Hematopoietic multipotent progenitor cell treated with erythropoietin and hydrocortisone succinate and interleukin-3 and kit ligand, for 8 days (in vitro differentiated cells): ENCODE measurements around the gene GAS5.
"Not testable (repeated sequence)": the region's sequence is repeated elsewhere in the genome, so short reads cannot be mapped to it uniquely, and the experiment has no call there.

Source experiments
- DNase-seq: peaks from one replicate; pipeline ENCODE4 v3.0.0-alpha.2; 2015

GAS5 gene

GRCh38 chr1:173867753-173868265 lies at the start of gene GAS5:
TSS of gene GAS5 (minus strand) at chr1:173867989.
- peak; percentile 99 for DNase-seq

GRCh38 chr1:173917149-173917548 lies 49.4 kb upstream of the GAS5 start, which contains the start of gene SERPINC1:
TSS of gene SERPINC1 (minus strand) at chr1:173917327. CDS start at chr1:173917259, 68 bp downstream.
- no peak for DNase-seq

DNA sequence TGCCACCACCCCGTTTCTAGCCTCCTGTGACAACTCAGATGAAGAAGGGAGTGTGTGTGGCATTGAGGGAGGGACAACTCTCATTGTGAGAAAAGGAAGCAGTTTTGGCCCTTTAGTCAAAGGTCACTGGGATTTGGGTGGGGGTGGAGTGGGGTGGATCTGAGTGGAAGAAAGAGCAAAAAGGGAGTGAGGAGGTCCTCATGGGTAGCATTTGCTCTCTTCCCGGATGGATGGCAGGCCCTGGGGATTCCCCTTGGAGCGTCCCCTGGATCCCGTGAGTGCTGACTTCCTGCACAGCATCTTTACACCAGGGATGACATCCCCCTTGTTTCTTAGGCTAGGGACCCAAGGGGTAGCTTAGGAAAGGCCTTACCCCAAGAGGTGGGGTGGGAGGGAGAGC lies 48.9 kb upstream of the GAS5 start:
- no peak for DNase-seq

DNA sequence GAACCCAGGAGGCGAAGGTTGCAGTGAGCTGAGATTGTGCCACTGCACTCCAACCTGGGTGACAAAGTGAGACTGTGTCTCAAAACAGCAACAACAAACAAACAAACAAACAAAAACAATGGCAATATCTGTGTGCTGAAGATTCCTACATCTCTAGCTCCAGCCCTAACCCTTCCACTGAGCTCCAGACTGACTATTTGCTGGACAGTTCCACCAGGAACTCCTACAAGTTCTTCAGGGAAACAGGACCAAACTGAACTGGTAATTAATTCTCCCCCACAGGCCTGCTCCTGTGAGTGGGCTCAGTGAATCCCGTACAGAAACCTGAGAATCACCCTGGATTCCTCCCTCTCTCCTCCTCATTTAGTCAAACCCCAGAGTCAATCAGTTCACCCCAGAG lies 47.8 kb upstream of the GAS5 start:
- no peak for DNase-seq

GRCh38 chr1:173914366-173914871 lies 46.6 kb upstream of the GAS5 start:
- peak; percentile 70 for DNase-seq

DNA sequence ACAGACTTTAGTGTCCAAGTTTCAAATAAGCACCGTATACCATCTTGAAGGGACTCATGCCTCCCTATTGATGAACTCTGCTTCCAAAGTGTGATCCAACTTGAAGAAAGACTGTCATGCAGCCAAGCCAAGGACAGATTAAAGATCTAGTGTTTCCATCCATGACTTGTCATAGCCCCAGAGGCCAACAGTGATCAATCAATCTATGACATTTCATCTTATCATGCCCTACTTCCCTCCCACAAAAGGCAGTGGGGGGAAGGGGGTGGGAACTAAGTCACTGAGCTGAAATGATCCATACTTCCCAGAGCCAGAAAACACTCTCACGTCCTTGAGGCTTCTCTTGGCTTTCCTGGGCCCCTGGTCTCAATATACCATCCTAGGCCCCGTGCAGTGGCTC lies 45.3 kb upstream of the GAS5 start:
- no peak for DNase-seq

- no peak for DNase-seq
Measured at GRCh38 chr1:173903827-173904531, 36.2 kb upstream of the GAS5 start.

GRCh38 chr1:173900992-173901391 lies 33.2 kb upstream of the GAS5 start:
- DNase-seq, result no peak

- DNase-seq, result no peak
Measured at GRCh38 chr1:173900427-173900826, 32.6 kb upstream of the GAS5 start.

- no peak for DNase-seq
Measured at GRCh38 chr1:173894189-173894588, 26.4 kb upstream of the GAS5 start.

- no peak for DNase-seq
Measured at GRCh38 chr1:173893611-173894010, 25.8 kb upstream of the GAS5 start.

DNA sequence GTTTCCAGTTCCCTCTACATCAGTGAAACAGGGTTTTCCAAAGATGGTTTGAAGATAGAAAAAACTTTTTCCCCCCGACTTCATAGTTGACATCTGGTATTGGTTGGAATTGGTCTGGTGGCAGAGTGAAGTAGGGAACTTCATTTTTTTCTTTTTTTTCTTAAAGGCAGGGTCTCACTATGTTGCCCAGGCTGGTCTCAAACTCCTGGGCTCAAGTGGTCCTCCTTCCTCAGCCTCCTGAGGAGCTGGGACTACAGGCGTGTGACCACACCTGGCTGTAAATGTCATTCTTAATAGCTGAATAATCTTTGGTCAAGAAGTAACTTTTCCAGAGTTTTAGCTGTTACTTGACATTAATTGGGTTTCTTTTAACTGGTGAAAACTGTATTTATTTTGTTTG lies 22.1 kb upstream of the GAS5 start:
- DNase-seq, result no peak

DNA sequence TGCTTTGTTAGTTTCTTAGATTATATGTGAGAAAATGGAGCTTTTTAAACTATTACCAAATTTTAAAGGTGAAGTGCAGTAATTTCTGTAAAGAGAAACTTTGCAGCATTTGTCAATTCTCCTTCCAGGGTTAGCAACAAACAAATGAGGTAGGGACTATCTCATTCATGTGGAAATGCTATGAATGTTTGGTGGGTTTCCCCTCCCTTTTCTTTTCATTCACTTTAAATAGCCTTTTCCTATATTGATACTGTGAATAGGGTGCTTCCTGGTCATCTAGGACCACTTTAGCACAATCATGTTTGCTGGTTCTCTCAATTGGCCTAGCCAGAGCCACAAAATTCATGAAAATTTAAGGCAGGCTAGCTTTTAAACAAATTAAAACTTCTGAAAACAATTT lies 21.0 kb upstream of the GAS5 start:
- no peak for DNase-seq

GRCh38 chr1:173887627-173888026 lies 19.8 kb upstream of the GAS5 start:
- no peak for DNase-seq

GRCh38 chr1:173886746-173887611 lies 19.2 kb upstream of the GAS5 start:
- no peak for DNase-seq

DNA sequence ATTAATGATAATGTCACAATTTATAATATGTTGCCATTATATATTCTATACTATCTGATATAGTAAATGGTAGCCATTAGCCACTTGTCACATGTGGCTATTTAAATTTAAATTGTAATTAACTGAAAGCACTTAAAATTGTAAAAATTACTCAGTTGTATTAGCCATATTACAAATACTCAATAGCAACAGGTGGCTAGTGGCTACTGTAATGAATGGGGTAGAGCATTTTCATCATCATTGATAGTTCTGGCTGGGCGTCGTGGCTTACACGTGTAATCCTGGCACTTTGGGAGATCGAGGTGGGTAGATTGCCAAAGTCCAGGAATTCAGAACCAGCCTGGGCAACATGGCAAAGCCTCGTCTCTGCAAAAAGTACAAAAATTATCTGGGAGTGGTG lies 16.9 kb upstream of the GAS5 start:
- no peak for DNase-seq

DNA sequence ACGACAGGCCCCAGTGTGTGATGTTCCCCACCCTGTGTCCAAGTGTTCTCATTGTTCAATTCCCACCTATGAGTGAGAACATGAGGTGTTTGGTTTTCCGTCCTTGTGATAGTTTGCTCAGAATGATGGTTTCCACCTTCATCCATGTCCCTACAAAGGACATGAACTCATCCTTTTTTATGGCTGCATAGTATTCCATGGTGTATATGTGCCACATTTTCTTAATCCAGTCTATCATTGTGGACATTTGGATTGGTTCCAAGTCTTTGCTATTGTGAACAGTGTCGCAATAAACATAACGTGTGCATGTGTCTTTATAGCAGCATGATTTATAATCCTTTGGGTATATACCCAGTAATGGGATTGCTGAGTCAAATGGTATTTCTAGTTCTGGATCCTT lies 13.3 kb upstream of the GAS5 start:
- DNase-seq, result not testable (repeated sequence)

DNA sequence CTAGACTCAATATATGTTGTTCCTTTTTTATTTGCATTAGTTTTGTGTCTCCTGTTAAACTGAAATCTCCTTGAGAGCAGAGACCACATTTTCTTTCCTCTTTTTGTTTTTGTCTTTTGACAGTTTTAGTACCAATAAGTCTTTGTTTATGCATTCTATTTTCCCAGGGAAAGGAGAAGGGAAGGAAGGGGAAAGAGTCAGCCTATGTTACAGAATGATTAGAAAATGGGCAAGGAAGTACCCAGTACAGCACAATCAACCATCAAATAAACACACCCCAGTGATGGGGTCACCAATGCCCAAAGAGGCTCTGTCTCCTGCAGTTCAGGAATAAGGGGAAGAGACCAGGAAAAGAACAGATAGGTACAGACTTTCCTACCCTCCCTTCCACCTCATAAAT lies 10.5 kb upstream of the GAS5 start:
- no peak for DNase-seq

- no peak for DNase-seq
Measured at GRCh38 chr1:173876732-173877131, 8.9 kb upstream of the GAS5 start.

GRCh38 chr1:173871500-173871899 lies 3.7 kb upstream of the GAS5 start:
- DNase-seq, result no peak

DNA sequence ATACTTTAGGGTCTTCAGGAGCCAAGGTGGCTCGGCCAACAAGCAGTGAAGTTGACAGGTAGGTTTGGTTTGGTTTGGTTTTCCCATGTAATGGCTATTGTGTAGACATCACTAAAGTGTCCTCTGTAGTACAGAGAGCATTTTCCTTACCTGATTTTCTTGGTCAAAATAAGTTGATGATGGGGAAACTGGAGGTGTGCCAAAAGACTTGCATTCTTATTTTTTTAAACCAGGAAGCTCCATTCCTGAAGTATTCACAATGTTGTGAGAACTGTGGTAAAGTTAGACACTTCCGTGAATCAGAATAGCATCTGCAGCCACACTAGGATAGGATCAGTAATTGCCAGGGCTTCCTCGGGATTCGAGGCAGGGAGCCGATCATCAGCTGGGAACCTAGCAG lies 3.3 kb upstream of the GAS5 start:
- peak; percentile 19 for DNase-seq

- DNase-seq, result peak; percentile 87
Measured at GRCh38 chr1:173870252-173871075, 2.7 kb upstream of the GAS5 start.

DNA sequence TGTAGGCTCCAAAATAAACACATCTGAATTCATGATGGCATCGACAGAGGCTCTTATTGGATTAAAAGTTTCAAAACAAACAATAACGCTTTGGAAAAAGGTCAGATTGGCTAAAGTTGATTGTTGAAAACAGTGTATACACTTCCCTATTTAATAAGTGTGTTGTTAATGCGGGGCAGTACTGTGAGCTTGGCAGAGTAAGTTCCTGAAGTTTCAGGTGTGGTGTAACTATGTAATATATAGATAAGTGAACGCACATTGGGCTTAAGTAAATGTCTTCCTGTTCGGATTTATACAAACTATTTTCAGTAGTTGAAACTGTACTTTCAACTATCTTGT lies 1.2 kb upstream of the GAS5 start:
- DNase-seq, result no peak
